Activated CD4-positive, alpha-beta T cell treated with anti-CD3 and anti-CD28 coated beads, Interleukin-2, amount 50 U/mL, for 24 hours (primary cell): ENCODE results near the gene CRY2.

ENCODE experiments used
- DNase-seq, 2 donors: peaks; one replicate each; pipeline ENCODE4 v3.0.0-alpha.2; 2020; ENCODE audit warnings: low read depth in 1 of 2, low spot score in 1 of 2

Gene CRY2

GRCh38 chr11:45877221-45877620, 29.9 kb downstream of the CRY2 start:
- no peak for DNase-seq

GRCh38 chr11:45877845-45878244, 30.6 kb downstream of the CRY2 start:
- DNase-seq, result no peak

GRCh38 chr11:45879803-45880686, 32.8 kb downstream of the CRY2 start:
- DNase-seq, result no peak

- DNase-seq, result no peak
Observed at GRCh38 chr11:45880772-45881570, 33.7 kb downstream of the CRY2 start.

- no peak for DNase-seq
Observed at GRCh38 chr11:45881708-45882368, 34.6 kb downstream of the CRY2 start.

GRCh38 chr11:45884596-45885185, 37.4 kb downstream of the CRY2 start:
- DNase-seq, result no peak

GRCh38 chr11:45885274-45885920, 38.1 kb downstream of the CRY2 start, which contains the start of gene MAPK8IP1:
TSS of gene MAPK8IP1 (plus strand) at chr11:45885651. CDS start at chr11:45885821, 170 bp downstream.
- peak; percentile 18 to 21 for DNase-seq

GRCh38 chr11:45885921-45886721, 38.8 kb downstream of the CRY2 start:
- DNase-seq, result no peak

GRCh38 chr11:45886816-45887520, 39.7 kb downstream of the CRY2 start:
- no peak for DNase-seq

GRCh38 chr11:45887587-45887986, 40.3 kb downstream of the CRY2 start:
- no peak for DNase-seq

- no peak for DNase-seq
Observed at GRCh38 chr11:45889555-45889954, 42.3 kb downstream of the CRY2 start.

- DNase-seq, result no peak
Observed at GRCh38 chr11:45889966-45890365, 42.7 kb downstream of the CRY2 start.

GRCh38 chr11:45890886-45891550, 43.7 kb downstream of the CRY2 start:
- DNase-seq, result no peak

GRCh38 chr11:45892856-45893255, 45.6 kb downstream of the CRY2 start:
- DNase-seq, result no peak

GRCh38 chr11:45894555-45895247, 47.4 kb downstream of the CRY2 start:
- no peak for DNase-seq

GRCh38 chr11:45895553-45896259, 48.4 kb downstream of the CRY2 start:
- no peak for DNase-seq

- DNase-seq, result no peak
Observed at GRCh38 chr11:45896422-45896984, 49.2 kb downstream of the CRY2 start.
